ENCODE data around the gene ANTXR1.
"Not testable (repeated sequence)": the region's sequence is repeated elsewhere in the genome, so short reads cannot be mapped to it uniquely, and the experiment has no call there.

The ANTXR1 gene

GRCh38 chr2:69237070-69237670 lies 224.2 kb downstream of the ANTXR1 start:
- DNase-seq (ENCODE audit: low read depth), result no peak

GRCh38 chr2:69238449-69239031 lies 225.6 kb downstream of the ANTXR1 start:
- DNase-seq (ENCODE audit: low read depth), result no peak

DNA sequence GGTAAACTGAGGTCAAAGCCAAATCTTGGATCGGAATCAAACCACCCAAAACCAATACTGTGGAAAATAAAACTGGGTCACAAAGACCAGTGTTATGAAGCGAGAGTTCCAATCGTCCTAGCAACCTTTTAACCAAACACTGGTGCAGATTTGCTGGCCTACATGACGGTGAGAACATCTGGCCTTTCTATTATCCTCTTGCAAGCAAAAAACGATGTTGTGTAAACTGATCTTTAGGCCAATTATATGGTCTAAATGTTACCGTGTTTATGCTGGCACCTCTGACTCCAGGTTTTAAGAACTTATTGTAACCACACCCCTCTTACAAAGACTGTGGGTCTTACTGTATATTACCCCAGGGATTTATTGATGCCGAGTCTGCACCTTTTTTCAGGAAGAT lies 228.1 kb downstream of the ANTXR1 start:
- no peak for DNase-seq (ENCODE audit: low read depth)

GRCh38 chr2:69241664-69242514 lies 228.9 kb downstream of the ANTXR1 start:
- no peak for DNase-seq (ENCODE audit: low read depth)

GRCh38 chr2:69242651-69243051 lies 229.7 kb downstream of the ANTXR1 start:
- DNase-seq (ENCODE audit: low read depth), result peak; percentile 91

DNA sequence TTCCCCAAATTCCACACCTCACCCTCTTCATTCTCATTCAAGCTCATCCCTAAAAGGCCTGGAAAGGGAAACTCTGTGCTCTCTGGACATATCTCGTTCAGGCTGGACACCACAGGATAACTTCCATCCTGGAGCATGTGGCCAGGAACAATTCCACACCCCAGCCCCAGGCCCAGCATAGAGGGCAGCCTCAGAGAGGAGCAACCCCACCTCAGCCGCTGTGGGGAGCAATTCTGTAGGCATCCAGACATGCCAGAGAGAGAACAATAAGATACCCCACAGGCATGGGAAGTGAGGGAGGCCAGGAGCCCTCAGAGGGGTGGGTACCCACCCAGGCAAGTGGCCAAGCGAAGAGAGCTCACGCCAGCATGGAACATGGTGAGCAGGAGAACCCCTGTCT lies 230.7 kb downstream of the ANTXR1 start:
- no peak for DNase-seq (ENCODE audit: low read depth)

DNA sequence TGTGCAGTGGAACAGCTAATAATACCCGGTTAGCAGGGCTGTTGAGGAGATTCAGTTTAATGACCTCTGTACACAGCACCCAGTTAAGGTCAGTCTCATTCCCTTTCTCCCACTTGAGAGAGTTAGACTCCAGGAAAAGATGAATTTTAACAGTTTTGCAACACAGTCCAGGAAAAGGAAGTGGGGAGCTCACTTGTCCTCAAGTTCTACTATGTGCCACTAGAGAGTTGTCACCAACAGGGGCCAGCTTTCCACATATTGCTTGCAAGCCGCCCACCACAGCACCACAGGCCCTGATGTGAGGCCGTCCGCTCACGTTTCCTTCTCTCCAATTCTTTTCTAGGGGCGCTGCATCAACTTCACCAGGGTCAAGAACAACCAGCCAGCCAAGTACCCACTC lies 231.9 kb downstream of the ANTXR1 start:
- no peak for DNase-seq (ENCODE audit: low read depth)

DNA sequence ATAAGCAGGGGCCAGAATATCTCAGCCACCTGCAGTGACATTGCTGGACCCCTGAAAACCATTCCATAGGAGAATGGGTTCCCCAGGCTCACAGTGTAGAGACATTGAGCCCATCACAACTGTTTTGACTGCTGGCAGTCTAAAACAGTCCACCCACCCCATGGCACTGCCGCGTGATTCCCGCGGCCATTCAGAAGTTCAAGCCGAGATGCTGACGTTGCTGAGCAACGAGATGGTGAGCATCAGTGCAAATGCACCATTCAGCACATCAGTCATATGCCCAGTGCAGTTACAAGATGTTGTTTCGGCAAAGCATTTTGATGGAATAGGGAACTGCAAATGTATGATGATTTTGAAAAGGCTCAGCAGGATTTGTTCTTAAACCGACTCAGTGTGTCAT lies 234.6 kb downstream of the ANTXR1 start:
- DNase-seq (ENCODE audit: low read depth), result no peak

- no peak for DNase-seq (ENCODE audit: low read depth)
Measured at GRCh38 chr2:69248232-69248631, 235.3 kb downstream of the ANTXR1 start.

DNA sequence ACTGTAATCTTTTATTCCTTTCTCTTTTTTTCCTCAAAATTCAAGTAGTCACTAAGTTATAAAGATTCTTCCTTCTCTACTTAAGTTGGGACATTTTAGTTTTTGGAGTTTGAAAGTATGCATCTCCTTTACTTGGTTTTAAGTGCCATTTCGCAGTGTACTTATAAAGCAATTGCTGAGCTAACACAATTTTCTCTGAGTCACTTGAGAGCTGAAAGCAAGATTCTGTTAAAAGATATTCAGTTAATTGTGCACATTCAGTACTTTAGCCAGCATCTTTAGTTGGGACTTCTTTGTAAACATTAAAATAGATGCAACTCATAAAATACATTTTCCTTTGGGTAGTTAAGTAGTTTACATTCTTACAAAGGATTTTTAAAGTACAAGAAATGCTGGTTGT lies 238.0 kb downstream of the ANTXR1 start:
- DNase-seq (ENCODE audit: low read depth), result no peak

- DNase-seq (ENCODE audit: low read depth), result no peak
Measured at GRCh38 chr2:69251943-69252342, 239.0 kb downstream of the ANTXR1 start.

- DNase-seq (ENCODE audit: low read depth), result peak; percentile 33
Measured at GRCh38 chr2:69253112-69253511, 240.1 kb downstream of the ANTXR1 start.

- peak; percentile 100 for DNase-seq (ENCODE audit: low read depth)
Measured at GRCh38 chr2:69253611-69254301, 240.8 kb downstream of the ANTXR1 start.

GRCh38 chr2:69255760-69256159 lies 242.8 kb downstream of the ANTXR1 start:
- no peak for DNase-seq (ENCODE audit: low read depth)

DNA sequence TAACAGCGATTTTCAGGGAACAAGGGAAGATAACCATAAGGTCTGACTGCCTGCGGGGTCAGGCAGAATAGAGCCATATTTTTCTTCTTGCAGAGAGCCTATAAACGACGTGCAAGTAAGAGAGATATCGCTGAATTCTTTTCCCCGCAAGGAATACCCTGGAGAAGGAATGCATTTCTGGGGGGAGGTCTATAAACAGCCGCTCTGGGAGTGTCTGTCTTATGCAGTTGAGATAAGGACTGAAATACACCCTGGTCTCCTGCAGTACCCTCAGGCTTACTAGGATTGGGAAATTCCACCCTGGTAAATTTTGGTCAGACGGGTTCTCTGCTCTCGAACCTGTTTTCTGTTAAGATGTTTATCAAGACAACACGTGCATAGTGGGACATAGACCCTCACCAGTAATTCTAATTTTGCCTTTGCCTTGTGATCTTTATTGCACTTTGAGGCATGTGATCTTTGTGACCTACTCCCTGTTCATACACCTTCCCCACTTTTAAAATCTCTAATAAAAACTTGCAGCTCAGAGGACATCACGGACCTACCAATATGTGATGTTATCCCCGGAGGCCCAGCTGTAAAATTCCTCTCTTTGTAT lies 247.1 kb downstream of the ANTXR1 start:
- DNase-seq (ENCODE audit: low read depth), result not testable (repeated sequence)

DNA sequence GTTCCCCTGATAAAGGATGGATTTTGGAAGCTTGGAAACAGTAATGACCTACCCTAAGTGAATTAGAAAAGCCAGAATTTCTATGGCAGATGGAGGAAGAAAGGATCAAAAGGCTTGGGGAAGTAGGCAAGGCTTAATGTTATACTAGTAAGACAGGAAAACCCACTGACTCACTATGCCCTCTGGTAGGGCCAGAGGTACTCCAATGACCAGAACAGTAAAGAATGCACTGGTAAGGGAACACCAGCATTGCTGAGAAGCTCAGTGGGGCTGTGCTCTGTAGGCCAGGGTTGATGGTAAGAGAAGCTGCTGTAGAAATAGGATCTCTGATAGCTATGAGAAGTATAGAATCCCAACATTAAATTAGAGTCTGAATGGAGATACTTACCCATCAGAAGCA lies 247.7 kb downstream of the ANTXR1 start:
- no peak for DNase-seq (ENCODE audit: low read depth)

DNA sequence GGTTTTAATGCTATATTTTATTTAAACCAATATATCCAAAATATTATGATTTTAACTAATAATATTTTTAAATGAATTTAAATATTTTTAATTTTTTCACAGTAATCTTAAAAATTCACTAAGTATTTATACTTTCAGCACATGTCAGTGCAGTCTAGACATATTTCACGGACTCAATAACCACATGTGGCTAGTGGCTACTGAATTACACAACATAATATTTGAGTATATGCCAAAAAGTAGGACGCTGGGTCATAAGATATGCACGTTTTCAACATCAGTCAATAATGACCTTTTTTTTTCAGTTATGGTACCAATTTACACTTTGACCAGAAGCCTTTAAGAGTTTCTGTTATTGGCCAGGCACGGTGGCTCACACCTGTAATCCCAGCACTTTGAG lies 256.4 kb downstream of the ANTXR1 start:
- peak; percentile 69 for DNase-seq (ENCODE audit: low read depth)

DNA sequence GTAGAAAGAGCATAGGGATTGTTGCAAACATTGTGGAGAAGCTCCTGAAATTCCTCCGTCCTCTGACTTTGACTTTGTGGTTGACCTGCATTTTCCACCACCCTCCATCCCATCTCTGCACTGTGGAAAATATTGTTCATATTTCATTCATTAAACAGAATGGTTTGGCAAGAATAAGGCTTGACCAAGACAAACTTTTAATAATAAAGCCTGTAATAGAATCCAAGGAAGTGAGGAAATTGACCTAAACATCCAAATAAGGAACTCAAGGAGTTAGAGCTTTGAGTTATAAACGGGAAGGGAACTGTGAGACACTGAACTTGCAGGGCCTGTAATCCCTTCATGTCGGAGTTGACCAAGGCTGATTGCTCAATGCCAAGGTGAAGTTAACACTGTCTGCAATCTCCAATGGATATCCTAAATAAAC lies 258.9 kb downstream of the ANTXR1 start:
- peak; percentile 99 for DNase-seq (ENCODE audit: low read depth)

DNA sequence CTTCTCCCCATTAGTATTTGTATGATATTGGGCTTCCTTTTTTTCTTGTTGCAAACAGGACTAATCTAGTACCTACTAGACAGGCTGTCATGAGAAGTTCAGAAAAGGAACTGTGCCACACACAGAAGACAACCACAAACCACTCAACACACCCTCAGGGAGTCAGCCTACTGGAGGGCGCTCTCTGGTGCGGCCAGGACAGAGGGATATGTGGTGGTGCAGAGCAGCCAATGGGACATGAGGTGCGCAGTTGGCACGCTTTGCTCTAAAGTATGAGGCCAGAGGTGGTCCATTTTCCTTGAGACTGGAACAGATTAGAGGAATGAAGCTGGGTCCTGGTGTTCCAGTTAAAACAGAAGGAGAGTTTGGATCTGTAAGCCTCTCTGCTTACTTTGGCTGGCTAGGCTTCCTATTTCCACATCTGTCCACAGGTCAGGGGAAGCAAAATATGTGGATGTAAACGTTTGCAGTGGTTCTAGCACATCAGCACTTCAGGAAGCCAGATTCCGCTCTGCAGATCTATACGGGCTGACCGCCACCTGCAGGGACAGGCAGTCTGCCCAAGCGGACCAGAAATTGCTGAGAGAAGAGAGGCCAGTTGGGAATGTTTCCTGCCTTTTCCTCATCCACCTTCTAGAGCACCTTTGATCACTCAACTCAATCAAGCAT lies 260.0 kb downstream of the ANTXR1 start:
- DNase-seq (ENCODE audit: low read depth), result no peak

- DNase-seq (ENCODE audit: low read depth), result no peak
Measured at GRCh38 chr2:69275490-69275889, 262.5 kb downstream of the ANTXR1 start.

GRCh38 chr2:69278366-69278765 lies 265.4 kb downstream of the ANTXR1 start:
- DNase-seq (ENCODE audit: low read depth), result peak; percentile 70

DNA sequence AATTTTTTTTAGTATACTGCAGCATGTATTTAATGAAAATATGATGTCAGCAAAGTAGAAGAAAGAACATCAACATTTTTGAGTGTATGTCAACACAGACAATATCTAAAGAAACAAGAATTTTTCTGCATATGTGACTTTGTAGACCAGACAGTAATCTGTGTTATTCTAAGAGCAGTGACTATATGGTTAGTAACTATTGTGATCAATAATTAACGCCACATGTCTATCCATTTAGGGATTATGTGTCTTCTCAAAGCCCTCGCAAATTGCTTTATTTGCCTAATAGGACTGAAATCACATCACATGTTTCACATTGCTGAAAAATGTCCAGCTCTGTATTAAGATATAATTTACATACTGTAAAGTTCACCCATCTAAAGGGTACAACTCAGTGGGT lies 266.2 kb downstream of the ANTXR1 start:
- DNase-seq (ENCODE audit: low read depth), result no peak

Data from amniotic epithelial cell (primary cell).